Measurements from ENCODE around the gene ZMAT3. TPM values are rescaled to one million over a fixed set of nuclear protein-coding genes. Genes with fewer than 3 reads are reported as not detected.
A peak's percentile ranks its signal among the peaks of the same experiment; 100 is the strongest.
"Not testable (repeated sequence)": the region's sequence is repeated elsewhere in the genome, so short reads cannot be mapped to it uniquely, and the experiment has no call there.

The ZMAT3 gene, protein sequence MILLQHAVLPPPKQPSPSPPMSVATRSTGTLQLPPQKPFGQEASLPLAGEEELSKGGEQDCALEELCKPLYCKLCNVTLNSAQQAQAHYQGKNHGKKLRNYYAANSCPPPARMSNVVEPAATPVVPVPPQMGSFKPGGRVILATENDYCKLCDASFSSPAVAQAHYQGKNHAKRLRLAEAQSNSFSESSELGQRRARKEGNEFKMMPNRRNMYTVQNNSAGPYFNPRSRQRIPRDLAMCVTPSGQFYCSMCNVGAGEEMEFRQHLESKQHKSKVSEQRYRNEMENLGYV
- 47.0 and 56.0 TPM in 2 replicates for total RNA-seq

DNA sequence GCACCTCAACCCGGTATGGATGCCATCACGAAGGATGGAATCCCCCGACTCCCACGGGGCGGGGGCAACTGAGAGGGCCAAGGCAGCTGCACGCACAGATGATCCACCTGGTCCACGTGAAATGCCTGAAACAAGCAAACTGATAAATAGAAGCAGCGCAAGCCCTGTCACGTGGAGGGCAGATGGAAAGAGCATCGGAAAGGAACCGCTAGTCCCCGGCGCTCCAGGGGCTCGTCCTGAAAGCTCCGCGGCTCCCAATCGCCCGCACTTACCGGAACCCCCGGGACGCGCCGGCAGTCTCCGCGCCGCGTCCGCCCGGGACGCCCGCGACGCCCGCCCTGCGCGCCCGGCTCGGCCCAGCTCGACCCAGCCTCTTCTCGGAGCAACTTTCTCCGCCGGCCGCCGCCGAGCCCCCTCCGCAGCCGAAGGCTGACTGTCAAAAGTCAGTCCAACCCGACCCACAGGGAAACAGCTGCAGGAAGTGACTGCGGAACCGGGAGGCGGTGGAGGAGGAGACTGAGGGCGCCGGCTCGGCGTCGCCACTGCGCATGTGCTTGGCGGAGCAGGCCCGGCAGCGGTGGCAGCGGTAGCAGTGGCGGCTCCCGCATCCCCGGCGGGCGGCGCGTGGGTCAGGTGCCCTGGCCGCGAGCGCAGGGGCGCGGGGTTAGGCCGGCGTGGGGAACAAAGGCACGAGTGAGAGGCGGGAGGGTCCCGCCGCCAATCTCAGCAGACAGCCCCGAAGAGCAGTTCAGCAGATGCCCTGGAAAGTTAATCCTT lies at the start of gene ZMAT3:
Gene ZMAT3, minus strand, starts transcription at position 487 of the 777 bp plus-strand sequence. CDS start 4,057 bp downstream, outside the sequence.
- H3K36me3 ChIP-seq (ENCODE audit: insufficient read depth, low read length) = peaks cover 15% of the 10 kb centered on the region
- H3K27me3 ChIP-seq (ENCODE audit: insufficient read depth, low read length) = no peaks in the 10 kb centered on the region
- peaks cover 56% of the 10 kb centered on the region for H3K79me2 ChIP-seq (ENCODE audit: insufficient read depth, low read length)
- H3K4me2 ChIP-seq (ENCODE audit: insufficient read depth, low read length) = peak within 1 kb of the TSS; percentile 88
- H3K4me1 ChIP-seq (ENCODE audit: insufficient read depth, low read length) = peaks cover 19% of the 10 kb centered on the region
- H2AFZ ChIP-seq (ENCODE audit: low read length) = peak within 1 kb of the TSS; percentile 92
- H3K9me3 ChIP-seq (ENCODE audit: low read depth, low read length) = no peaks in the 10 kb centered on the region
- peak within 1 kb of the TSS; percentile 84 for H3K27ac ChIP-seq (ENCODE audit: low read depth, low read length)
- H3K4me3 ChIP-seq (ENCODE audit: insufficient read depth, low read length) = peak within 1 kb of the TSS; percentile 97
- DNase-seq (ENCODE audit: insufficient read length, low spot score, missing footprints) = peak; percentile 98
- peaks cover 9% of the 10 kb centered on the region for H4K20me1 ChIP-seq (ENCODE audit: insufficient read depth, low read length)
- TF ChIP-seq, protein P1, sequence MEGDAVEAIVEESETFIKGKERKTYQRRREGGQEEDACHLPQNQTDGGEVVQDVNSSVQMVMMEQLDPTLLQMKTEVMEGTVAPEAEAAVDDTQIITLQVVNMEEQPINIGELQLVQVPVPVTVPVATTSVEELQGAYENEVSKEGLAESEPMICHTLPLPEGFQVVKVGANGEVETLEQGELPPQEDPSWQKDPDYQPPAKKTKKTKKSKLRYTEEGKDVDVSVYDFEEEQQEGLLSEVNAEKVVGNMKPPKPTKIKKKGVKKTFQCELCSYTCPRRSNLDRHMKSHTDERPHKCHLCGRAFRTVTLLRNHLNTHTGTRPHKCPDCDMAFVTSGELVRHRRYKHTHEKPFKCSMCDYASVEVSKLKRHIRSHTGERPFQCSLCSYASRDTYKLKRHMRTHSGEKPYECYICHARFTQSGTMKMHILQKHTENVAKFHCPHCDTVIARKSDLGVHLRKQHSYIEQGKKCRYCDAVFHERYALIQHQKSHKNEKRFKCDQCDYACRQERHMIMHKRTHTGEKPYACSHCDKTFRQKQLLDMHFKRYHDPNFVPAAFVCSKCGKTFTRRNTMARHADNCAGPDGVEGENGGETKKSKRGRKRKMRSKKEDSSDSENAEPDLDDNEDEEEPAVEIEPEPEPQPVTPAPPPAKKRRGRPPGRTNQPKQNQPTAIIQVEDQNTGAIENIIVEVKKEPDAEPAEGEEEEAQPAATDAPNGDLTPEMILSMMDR (IDR thresholded peaks at IDR 0.05; ENCODE audit: extremely low read depth, low read depth, low read length) = no peak

DNA sequence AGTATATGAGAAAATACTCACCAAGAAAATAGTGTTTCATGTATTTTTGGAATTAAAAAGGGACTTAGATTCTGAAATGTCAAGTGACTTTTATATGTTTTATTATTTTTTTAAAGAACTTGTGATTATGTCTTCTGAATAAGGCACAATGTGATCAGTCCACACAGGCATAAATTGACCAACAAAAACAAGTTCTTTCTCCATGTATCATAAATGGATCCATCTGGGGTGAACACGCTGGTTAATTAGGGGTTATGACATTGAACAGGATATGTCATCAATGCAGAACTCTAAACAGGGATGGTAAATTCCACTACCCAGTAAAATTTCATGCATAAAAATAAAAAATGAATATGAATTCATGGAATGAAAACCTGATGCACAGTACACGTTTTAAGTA lies 45.2 kb upstream of the ZMAT3 start:
- no peaks in the 10 kb centered on the region for H3K79me2 ChIP-seq (ENCODE audit: insufficient read depth, low read length)
- DNase-seq (ENCODE audit: insufficient read length, low spot score, missing footprints) = no peak
- no peak overlapping the region for H3K27ac ChIP-seq (ENCODE audit: low read depth, low read length)
- H3K4me1 ChIP-seq (ENCODE audit: insufficient read depth, low read length) = peaks cover 12% of the 10 kb centered on the region
- no peak overlapping the region for H3K4me2 ChIP-seq (ENCODE audit: insufficient read depth, low read length)
- no peaks in the 10 kb centered on the region for H3K27me3 ChIP-seq (ENCODE audit: insufficient read depth, low read length)
- TF ChIP-seq, protein P1 (IDR thresholded peaks at IDR 0.05; ENCODE audit: extremely low read depth, low read depth, low read length) = no peak
- H3K9me3 ChIP-seq (ENCODE audit: low read depth, low read length) = no peaks in the 10 kb centered on the region
- H3K4me3 ChIP-seq (ENCODE audit: insufficient read depth, low read length) = no peak overlapping the region
- H3K36me3 ChIP-seq (ENCODE audit: insufficient read depth, low read length) = no peaks in the 10 kb centered on the region
- no peaks in the 10 kb centered on the region for H4K20me1 ChIP-seq (ENCODE audit: insufficient read depth, low read length)
- H2AFZ ChIP-seq (ENCODE audit: low read length) = no peak overlapping the region

DNA sequence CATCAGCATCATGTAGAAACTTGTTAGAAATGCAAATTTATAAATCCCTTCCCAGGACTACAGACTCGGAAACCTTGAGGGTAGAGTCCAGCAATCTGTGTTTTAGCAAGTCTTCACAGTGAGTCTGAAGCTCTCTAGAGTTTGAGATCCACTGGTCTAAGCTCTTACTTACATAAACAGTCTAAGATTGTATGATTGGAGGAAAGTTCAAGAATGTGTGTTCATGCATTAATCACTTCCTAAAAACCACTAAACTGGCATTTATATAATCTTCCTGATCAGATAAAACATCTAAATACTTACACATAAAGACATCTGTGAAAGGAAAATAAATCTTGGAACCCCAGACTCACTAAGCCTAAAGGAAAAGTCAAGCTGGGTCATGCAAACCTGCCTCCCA lies 43.8 kb upstream of the ZMAT3 start:
- H3K36me3 ChIP-seq (ENCODE audit: insufficient read depth, low read length); H3K27me3 ChIP-seq (ENCODE audit: insufficient read depth, low read length); H4K20me1 ChIP-seq (ENCODE audit: insufficient read depth, low read length); H3K9me3 ChIP-seq (ENCODE audit: low read depth, low read length); H2AFZ ChIP-seq (ENCODE audit: low read length); H3K4me2 ChIP-seq (ENCODE audit: insufficient read depth, low read length); H3K27ac ChIP-seq (ENCODE audit: low read depth, low read length); H3K4me3 ChIP-seq (ENCODE audit: insufficient read depth, low read length); H3K79me2 ChIP-seq (ENCODE audit: insufficient read depth, low read length): not testable (repeated sequence)
- DNase-seq (ENCODE audit: insufficient read length, low spot score, missing footprints) = peak; percentile 44
- H3K4me1 ChIP-seq (ENCODE audit: insufficient read depth, low read length) = peaks cover 12% of the 10 kb centered on the region

DNA sequence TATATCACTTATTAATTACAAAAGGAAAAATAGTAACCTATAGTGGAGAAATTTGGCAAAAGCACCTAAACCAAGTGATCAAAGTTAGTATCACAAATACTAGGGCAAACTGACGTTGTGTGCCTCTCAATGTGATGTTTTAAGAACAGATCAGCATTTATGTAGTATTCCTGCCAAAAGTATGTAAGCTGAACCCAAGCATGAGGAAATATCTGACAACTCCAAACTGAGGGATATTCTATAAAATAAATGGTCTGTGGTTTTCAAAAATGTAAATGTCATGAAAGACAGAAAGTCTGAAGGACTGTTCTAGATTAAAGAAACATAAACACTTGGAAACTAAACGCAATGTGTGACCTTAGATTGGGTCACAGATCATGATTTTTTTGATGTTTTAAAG lies 42.3 kb upstream of the ZMAT3 start:
- Histone ChIP-seq H3K4me1 (ENCODE audit: insufficient read depth, low read length) (peaks cover 12% of the 10 kb centered on the region), H3K79me2 (ENCODE audit: insufficient read depth, low read length) (no peaks in the 10 kb centered on the region), H3K4me2 (ENCODE audit: insufficient read depth, low read length) (no peak overlapping the region), H3K36me3 (ENCODE audit: insufficient read depth, low read length) (no peaks in the 10 kb centered on the region), H3K9me3 (ENCODE audit: low read depth, low read length) (no peaks in the 10 kb centered on the region), H3K27me3 (ENCODE audit: insufficient read depth, low read length) (no peaks in the 10 kb centered on the region), H3K4me3 (ENCODE audit: insufficient read depth, low read length) (no peak overlapping the region), H4K20me1 (ENCODE audit: insufficient read depth, low read length) (no peaks in the 10 kb centered on the region), H3K27ac (ENCODE audit: low read depth, low read length) (no peak overlapping the region), H2AFZ (ENCODE audit: low read length) (no peak overlapping the region)
- TF ChIP-seq, protein P1 (IDR thresholded peaks at IDR 0.05; ENCODE audit: extremely low read depth, low read depth, low read length) = no peak
- DNase-seq (ENCODE audit: insufficient read length, low spot score, missing footprints) = no peak
